BLaER1 (cell line): ENCODE measurements around the gene ACADS.

Experiments used
- H3K27ac ChIP-seq: shearing (Covaris generic); formaldehyde crosslinking; 2 replicates; pipeline ENCODE4 v1.8.1; 2022
- H3K27me3 ChIP-seq: shearing (Covaris generic); formaldehyde crosslinking; 2 replicates; pipeline ENCODE4 v1.8.1; 2022
- H3K36me3 ChIP-seq: shearing (Covaris generic); formaldehyde crosslinking; 2 replicates; pipeline ENCODE4 v1.8.1; 2022
- H3K4me1 ChIP-seq: shearing (Covaris generic); formaldehyde crosslinking; 2 replicates; pipeline ENCODE4 v1.8.1; 2022
- H3K4me2 ChIP-seq: shearing (Covaris generic); formaldehyde crosslinking; 2 replicates; pipeline ENCODE4 v1.8.1; 2022
- H3K4me3 ChIP-seq: shearing (Covaris generic); formaldehyde crosslinking; 2 replicates; pipeline ENCODE4 v1.8.1; 2022
- H3K9ac ChIP-seq: shearing (Covaris generic); formaldehyde crosslinking; 2 replicates; pipeline ENCODE4 v1.8.1; 2022
- H3K9me3 ChIP-seq: shearing (Covaris generic); formaldehyde crosslinking; 2 replicates; pipeline ENCODE4 v1.8.1; 2022
- H4K20me1 ChIP-seq: shearing (Covaris generic); formaldehyde crosslinking; 2 replicates; pipeline ENCODE4 v1.8.1; 2022
- Cebpa-rat ChIP-seq: shearing (Covaris generic); IDR thresholded peaks from 2 replicates; pipeline ENCODE4 v1.8.1; 2022

ACADS gene

GRCh38 chr12:120738252-120739030 lies 12.8 kb downstream of the ACADS start:
- Histone ChIP-seq H3K4me3 (no peak overlapping the region), H3K9me3 (no peaks in the 10 kb centered on the region)
- no peak for TF ChIP-seq Cebpa-rat

GRCh38 chr12:120739031-120739762 lies 13.6 kb downstream of the ACADS start:
- no peak overlapping the region for H3K4me3 ChIP-seq
- H3K4me1 ChIP-seq, result peaks cover 15% of the 10 kb centered on the region
- H3K27me3 ChIP-seq, result no peaks in the 10 kb centered on the region
- no peak for TF ChIP-seq Cebpa-rat
- peaks cover 21% of the 10 kb centered on the region for H3K36me3 ChIP-seq
- no peaks in the 10 kb centered on the region for H4K20me1 ChIP-seq
- no peaks in the 10 kb centered on the region for H3K9me3 ChIP-seq
- H3K4me2 ChIP-seq, result peak overlapping the region; percentile 9; the same call in 1 of the 2 replicates
- no peak overlapping the region for H3K9ac ChIP-seq
- H3K27ac ChIP-seq, result peak overlapping the region; percentile 38; the same call in 1 of the 2 replicates

More at GRCh38 chr12:120738252-120739030, 12.8 kb downstream of the ACADS start:
- no peak overlapping the region for H3K9ac ChIP-seq
- no peak overlapping the region for H3K4me2 ChIP-seq
- H3K4me1 ChIP-seq, result peaks cover 15% of the 10 kb centered on the region
- H3K27ac ChIP-seq, result no peak overlapping the region
- peaks cover 24% of the 10 kb centered on the region for H3K36me3 ChIP-seq
- H4K20me1 ChIP-seq, result no peaks in the 10 kb centered on the region
- no peaks in the 10 kb centered on the region for H3K27me3 ChIP-seq

GRCh38 chr12:120739821-120740613 lies 14.4 kb downstream of the ACADS start:
- Histone ChIP-seq H3K9ac (no peak overlapping the region), H3K27ac (peak overlapping the region; percentile 38; the same call in 1 of the 2 replicates), H3K4me2 (peak overlapping the region; percentile 9; the same call in 1 of the 2 replicates), H4K20me1 (no peaks in the 10 kb centered on the region), H3K36me3 (peaks cover 18% of the 10 kb centered on the region), H3K4me3 (no peak overlapping the region), H3K9me3 (no peaks in the 10 kb centered on the region), H3K27me3 (no peaks in the 10 kb centered on the region), H3K4me1 (peaks cover 15% of the 10 kb centered on the region)
- TF ChIP-seq Cebpa-rat, result no peak

- H4K20me1 ChIP-seq, result no peaks in the 10 kb centered on the region
- no peak for TF ChIP-seq Cebpa-rat
- peaks cover 18% of the 10 kb centered on the region for H3K36me3 ChIP-seq
These were observed 15.2 kb downstream of the ACADS start for GRCh38 chr12:120740871-120741270.

GRCh38 chr12:120741476-120742421 lies 16.1 kb downstream of the ACADS start:
- peaks cover 15% of the 10 kb centered on the region for H3K4me1 ChIP-seq
- no peaks in the 10 kb centered on the region for H3K27me3 ChIP-seq
- no peak overlapping the region for H3K9ac ChIP-seq
- peaks cover 18% of the 10 kb centered on the region for H3K36me3 ChIP-seq
- H3K4me3 ChIP-seq, result no peak overlapping the region
- H3K4me2 ChIP-seq, result no peak overlapping the region
- 0 out of 2 replicates have a peak overlapping the region, but pooled peaks have one; percentile 6 for H3K27ac ChIP-seq
- no peak for TF ChIP-seq Cebpa-rat
- no peaks in the 10 kb centered on the region for H3K9me3 ChIP-seq
- no peaks in the 10 kb centered on the region for H4K20me1 ChIP-seq

More at GRCh38 chr12:120740871-120741270, 15.2 kb downstream of the ACADS start:
- Histone ChIP-seq H3K9ac (no peak overlapping the region), H3K4me1 (peaks cover 15% of the 10 kb centered on the region), H3K4me3 (no peak overlapping the region), H3K4me2 (no peak overlapping the region), H3K27me3 (no peaks in the 10 kb centered on the region), H3K9me3 (no peaks in the 10 kb centered on the region), H3K27ac (no peak overlapping the region)

GRCh38 chr12:120744922-120745493 lies 19.4 kb downstream of the ACADS start:
- Histone ChIP-seq H3K9ac (no peak overlapping the region), H3K27me3 (no peaks in the 10 kb centered on the region), H3K4me2 (no peak overlapping the region), H3K4me3 (no peak overlapping the region), H3K9me3 (no peaks in the 10 kb centered on the region), H3K4me1 (peaks cover 8% of the 10 kb centered on the region), H3K36me3 (no peaks in the 10 kb centered on the region), H4K20me1 (no peaks in the 10 kb centered on the region), H3K27ac (no peak overlapping the region)
- no peak for TF ChIP-seq Cebpa-rat

GRCh38 chr12:120748242-120748641 lies 22.6 kb downstream of the ACADS start:
- H3K4me2 ChIP-seq, result no peak overlapping the region
- H3K9ac ChIP-seq, result no peak overlapping the region
- H3K4me3 ChIP-seq, result no peak overlapping the region
- H3K36me3 ChIP-seq, result no peaks in the 10 kb centered on the region
- no peaks in the 10 kb centered on the region for H3K27me3 ChIP-seq
- H4K20me1 ChIP-seq, result no peaks in the 10 kb centered on the region
- H3K27ac ChIP-seq, result no peak overlapping the region
- H3K9me3 ChIP-seq, result no peaks in the 10 kb centered on the region
- no peak for TF ChIP-seq Cebpa-rat
- no peaks in the 10 kb centered on the region for H3K4me1 ChIP-seq

GRCh38 chr12:120749256-120749655 lies 23.6 kb downstream of the ACADS start:
- no peaks in the 10 kb centered on the region for H3K4me1 ChIP-seq
- no peak for TF ChIP-seq Cebpa-rat
- H3K27ac ChIP-seq, result no peak overlapping the region
- H3K4me2 ChIP-seq, result no peak overlapping the region
- no peaks in the 10 kb centered on the region for H3K36me3 ChIP-seq
- H3K9me3 ChIP-seq, result no peaks in the 10 kb centered on the region
- no peaks in the 10 kb centered on the region for H4K20me1 ChIP-seq
- no peak overlapping the region for H3K4me3 ChIP-seq
- no peak overlapping the region for H3K9ac ChIP-seq
- H3K27me3 ChIP-seq, result no peaks in the 10 kb centered on the region
